Thoracic aorta (tissue), 2 donors: ENCODE measurements around the gene FSTL4. TPM values are rescaled to one million over a fixed set of nuclear protein-coding genes. Genes with fewer than 3 reads are reported as not detected.

Source experiments
- ATAC-seq: fragments of 150-250 bp; one replicate; pipeline ENCODE4 v1.8.0; 2017; ENCODE audit warnings: low read depth; ENCODE audit not compliant: insufficient number of reproducible peaks, low FRiP score
- DNase-seq: peaks from one replicate; pipeline ENCODE4 v3.0.0-alpha.2; 2020; ENCODE audit warnings: low spot score
- H3K27ac ChIP-seq, 2 donors: fragments of 200-600 bp; sonication (generic); 1 replicate in 1 of 2; 2 replicates in 1 of 2; pipeline ENCODE4 v1.5.1; 2016; ENCODE audit warnings: mild to moderate bottlenecking in 2 of 2, moderate library complexity in 2 of 2
- H3K27me3 ChIP-seq: fragments of 200-600 bp; sonication (generic); replicated peaks from 2 replicates; pipeline ENCODE4 v1.6.0; 2016; ENCODE audit warnings: mild to moderate bottlenecking; ENCODE audit not compliant: insufficient read depth
- H3K36me3 ChIP-seq: fragments of 200-600 bp; sonication (generic); one replicate; pipeline ENCODE4 v1.5.1; 2016
- H3K4me1 ChIP-seq, 2 donors: fragments of 200-600 bp; sonication (generic); 1 replicate in 1 of 2; 2 replicates in 1 of 2; pipeline versions ENCODE4 v1.5.1 to v1.6.0; 2016; ENCODE audit warnings: low read depth in 2 of 2, mild to moderate bottlenecking in 1 of 2; ENCODE audit not compliant: control insufficient read depth in 1 of 2
- H3K4me3 ChIP-seq: fragments of 200-600 bp; sonication (generic); 2 replicates; pipeline ENCODE4 v1.5.1; 2016; ENCODE audit warnings: mild to moderate bottlenecking
- H3K9me3 ChIP-seq: fragments of 200-600 bp; sonication (generic); 2 replicates; pipeline ENCODE4 v1.5.1; 2016
- total RNA-seq, 2 donors: library from RNA; depleted of rRNA; stranded (reverse); fragments of >200 nt; gene quantifications; one replicate each; pipeline versions ENCODE4 v1.1.0 to v1.2.3, GENCODE V29; 2016
- TF ChIP-seq, protein P1 (sequence below): fragments of 200-600 bp; sonication (generic); IDR thresholded peaks from one replicate; pipeline ENCODE4 v1.5.1; 2019; ENCODE audit warnings: antibody characterized with exemption

FSTL4 gene
- total RNA-seq, 2 donors from 2014 or later: not detected

DNA sequence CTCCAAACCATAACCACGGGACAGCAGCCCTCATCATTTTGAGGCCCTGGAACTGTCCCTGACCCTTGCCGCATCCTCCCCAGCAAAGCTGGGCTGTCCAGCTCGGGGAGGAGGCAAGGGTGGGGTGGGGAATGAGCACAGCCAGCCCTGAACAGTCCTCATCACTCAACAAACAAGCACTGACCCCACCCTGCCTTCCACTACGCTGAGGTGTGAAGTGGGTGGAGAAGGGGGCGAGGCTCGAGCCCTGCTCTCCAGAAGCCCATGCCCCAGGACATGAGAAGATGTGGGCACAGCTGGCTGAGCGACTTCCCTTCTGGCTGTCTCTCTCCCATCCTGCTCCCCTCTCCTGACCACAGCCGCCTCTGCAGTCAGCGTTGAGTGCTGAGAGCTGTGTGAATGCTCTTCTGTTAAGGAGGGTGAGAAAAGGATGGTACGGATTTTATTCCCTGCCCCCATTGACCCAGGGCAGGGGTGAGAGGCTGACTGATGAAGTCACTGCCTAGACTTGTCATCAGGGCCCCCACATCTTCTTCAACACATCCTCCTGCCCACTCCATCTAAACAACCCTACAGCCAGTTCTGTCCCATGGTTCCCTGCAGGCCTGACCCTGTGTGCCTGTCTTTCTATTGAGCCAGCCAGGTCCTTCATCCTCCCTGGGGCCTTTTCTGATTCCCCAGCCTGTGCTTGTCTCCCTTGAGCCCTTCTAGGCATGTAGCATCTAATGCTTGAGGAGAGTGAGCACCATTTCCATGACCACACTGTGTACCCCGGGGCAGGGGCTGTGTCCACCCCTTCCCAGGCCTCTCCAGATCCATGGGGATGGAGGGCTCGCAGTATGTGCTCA lies 276.0 kb downstream of the FSTL4 start:
- no peaks in the 10 kb centered on the region for H3K4me1 ChIP-seq
- no peaks in the 10 kb centered on the region for H3K36me3 ChIP-seq
- no peaks in the 10 kb centered on the region for H3K9me3 ChIP-seq
- H3K27me3 ChIP-seq: no peaks in the 10 kb centered on the region
- TF ChIP-seq, protein P1, sequence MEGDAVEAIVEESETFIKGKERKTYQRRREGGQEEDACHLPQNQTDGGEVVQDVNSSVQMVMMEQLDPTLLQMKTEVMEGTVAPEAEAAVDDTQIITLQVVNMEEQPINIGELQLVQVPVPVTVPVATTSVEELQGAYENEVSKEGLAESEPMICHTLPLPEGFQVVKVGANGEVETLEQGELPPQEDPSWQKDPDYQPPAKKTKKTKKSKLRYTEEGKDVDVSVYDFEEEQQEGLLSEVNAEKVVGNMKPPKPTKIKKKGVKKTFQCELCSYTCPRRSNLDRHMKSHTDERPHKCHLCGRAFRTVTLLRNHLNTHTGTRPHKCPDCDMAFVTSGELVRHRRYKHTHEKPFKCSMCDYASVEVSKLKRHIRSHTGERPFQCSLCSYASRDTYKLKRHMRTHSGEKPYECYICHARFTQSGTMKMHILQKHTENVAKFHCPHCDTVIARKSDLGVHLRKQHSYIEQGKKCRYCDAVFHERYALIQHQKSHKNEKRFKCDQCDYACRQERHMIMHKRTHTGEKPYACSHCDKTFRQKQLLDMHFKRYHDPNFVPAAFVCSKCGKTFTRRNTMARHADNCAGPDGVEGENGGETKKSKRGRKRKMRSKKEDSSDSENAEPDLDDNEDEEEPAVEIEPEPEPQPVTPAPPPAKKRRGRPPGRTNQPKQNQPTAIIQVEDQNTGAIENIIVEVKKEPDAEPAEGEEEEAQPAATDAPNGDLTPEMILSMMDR: no peak
- ATAC-seq (no peak), DNase-seq (no peak)
- H3K4me3 ChIP-seq: no peak overlapping the region
- H3K27ac ChIP-seq: no peak overlapping the region

- Histone ChIP-seq H3K27ac (no peak overlapping the region), H3K4me3 (no peak overlapping the region), H3K27me3 (no peaks in the 10 kb centered on the region), H3K36me3 (no peaks in the 10 kb centered on the region), H3K4me1 (no peaks in the 10 kb centered on the region), H3K9me3 (no peaks in the 10 kb centered on the region)
- DNase-seq (no peak), ATAC-seq (no peak)
- TF ChIP-seq, protein P1: no peak
These were observed 277.3 kb downstream of the FSTL4 start for GRCh38 chr5:133334796-133335639.

- H3K36me3 ChIP-seq: no peaks in the 10 kb centered on the region
- no peaks in the 10 kb centered on the region for H3K9me3 ChIP-seq
- H3K4me3 ChIP-seq: no peak overlapping the region
- DNase-seq (no peak), ATAC-seq (no peak)
- H3K27ac ChIP-seq: no peak overlapping the region
- no peaks in the 10 kb centered on the region for H3K4me1 ChIP-seq
- H3K27me3 ChIP-seq: no peaks in the 10 kb centered on the region
- TF ChIP-seq, protein P1: no peak
These were observed 278.8 kb downstream of the FSTL4 start for GRCh38 chr5:133333326-133334150.

GRCh38 chr5:133332439-133333024 lies 279.8 kb downstream of the FSTL4 start:
- Histone ChIP-seq H3K36me3 (no peaks in the 10 kb centered on the region), H3K4me1 (no peaks in the 10 kb centered on the region), H3K27ac (no peak overlapping the region), H3K4me3 (no peak overlapping the region), H3K27me3 (no peaks in the 10 kb centered on the region), H3K9me3 (no peaks in the 10 kb centered on the region)
- no peak for ATAC-seq
- no peak for DNase-seq
- TF ChIP-seq, protein P1: no peak
